OCI-LY1 (cell line): ENCODE measurements around the gene CYB5D1.

Experiments used
- H2AFZ ChIP-seq: fragments of 200-600 bp; sonication (generic), shearing (Covaris generic); 2 replicates; pipeline ENCODE4 v1.6.0; 2014; ENCODE audit warnings: antibody characterized with exemption, mild to moderate bottlenecking, low read length
- H3F3A ChIP-seq: fragments of 200-600 bp; sonication (generic), shearing (Covaris generic); 2 replicates; pipeline ENCODE4 v1.6.0; 2014; ENCODE audit warnings: mild to moderate bottlenecking, antibody characterized with exemption, low read length, moderate library complexity; ENCODE audit not compliant: insufficient read depth
- H3K27ac ChIP-seq: fragments of 200-600 bp; sonication (generic); 2 replicates; pipeline ENCODE4 v1.5.1; 2014; ENCODE audit warnings: low read length, mixed run types, mild to moderate bottlenecking, low read depth; ENCODE audit not compliant: poor library complexity, severe bottlenecking
- H3K27me3 ChIP-seq: fragments of 200-600 bp; sonication (generic); 2 replicates; pipeline ENCODE4 v1.6.0; 2014; ENCODE audit warnings: antibody characterized with exemption, mild to moderate bottlenecking, low read length, moderate library complexity; ENCODE audit not compliant: insufficient read depth
- H3K36me3 ChIP-seq: fragments of 200-600 bp; sonication (generic); 2 replicates; pipeline ENCODE4 v1.6.1; 2014; ENCODE audit warnings: mild to moderate bottlenecking, antibody characterized with exemption, low read length, moderate library complexity, mixed read lengths; ENCODE audit not compliant: insufficient read depth
- H3K4me1 ChIP-seq: fragments of 200-600 bp; sonication (generic); 2 replicates; pipeline ENCODE4 v1.5.1; 2014; ENCODE audit warnings: mild to moderate bottlenecking, low read length, moderate library complexity; ENCODE audit not compliant: insufficient read depth, severe bottlenecking
- H3K4me2 ChIP-seq: fragments of 200-600 bp; sonication (generic), shearing (Covaris generic); 2 replicates; pipeline ENCODE4 v1.6.1; 2014; ENCODE audit warnings: low read length
- H3K4me3 ChIP-seq: fragments of 200-600 bp; sonication (generic); 2 replicates; pipeline ENCODE4 v1.5.1; 2014; ENCODE audit warnings: low read length, low read depth, mild to moderate bottlenecking, mixed read lengths; ENCODE audit not compliant: poor library complexity, severe bottlenecking
- H3K79me2 ChIP-seq: fragments of 200-600 bp; shearing (Covaris generic); 2 replicates; pipeline ENCODE4 v1.6.1; 2016; ENCODE audit warnings: mixed run types, low read length, mixed read lengths; ENCODE audit not compliant: insufficient read depth
- H3K9ac ChIP-seq: fragments of 200-600 bp; sonication (generic), shearing (Covaris generic); 2 replicates; pipeline ENCODE4 v1.6.1; 2014; ENCODE audit warnings: mild to moderate bottlenecking, low read length, mixed read lengths
- H3K9me2 ChIP-seq: fragments of 200-600 bp; sonication (generic), shearing (Covaris generic); 2 replicates; pipeline ENCODE4 v1.6.1; 2014; ENCODE audit warnings: low read depth, mild to moderate bottlenecking, low read length, mixed read lengths
- H3K9me3 ChIP-seq: fragments of 200-600 bp; shearing (Covaris generic); 2 replicates; pipeline ENCODE4 v1.6.1; 2014; ENCODE audit warnings: low read length, mixed read lengths
- H4K20me1 ChIP-seq: fragments of 200-600 bp; sonication (generic), shearing (Covaris generic); 2 replicates; pipeline ENCODE4 v1.6.0; 2016; ENCODE audit warnings: mild to moderate bottlenecking, low read length; ENCODE audit not compliant: insufficient read depth
- CTCF ChIP-seq: fragments of 200-600 bp; sonication (generic), shearing (Covaris generic); IDR thresholded peaks from 2 replicates; pipeline ENCODE4 v1.5.1; 2017; ENCODE audit warnings: mild to moderate bottlenecking, antibody characterized with exemption, low read length, moderate library complexity, mixed read lengths
- EZH2 ChIP-seq: fragments of 200-600 bp; sonication (generic), shearing (Covaris generic); IDR thresholded peaks from 2 replicates; pipeline ENCODE4 v1.8.0; 2017; ENCODE audit warnings: borderline replicate concordance, mixed run types, mild to moderate bottlenecking, antibody characterized with exemption, low read length, moderate library complexity, mixed read lengths

Gene CYB5D1

GRCh38 chr17:7817643-7817964, 40.2 kb upstream of the CYB5D1 start:
- H2AFZ ChIP-seq: no peak overlapping the region
- no peaks in the 10 kb centered on the region for H3K79me2 ChIP-seq
- peaks cover 7% of the 10 kb centered on the region; the same call in 1 of the 2 replicates for H3K27me3 ChIP-seq
- H3K36me3 ChIP-seq: no peaks in the 10 kb centered on the region
- H3K9me2 ChIP-seq: no peaks in the 10 kb centered on the region
- H3K4me3 ChIP-seq: no peak overlapping the region
- H3K27ac ChIP-seq: no peak overlapping the region
- no peak overlapping the region for H3K4me2 ChIP-seq
- no peak for TF ChIP-seq EZH2
- no peak for TF ChIP-seq CTCF
- no peaks in the 10 kb centered on the region for H3F3A ChIP-seq
- no peaks in the 10 kb centered on the region for H3K9me3 ChIP-seq
- H3K9ac ChIP-seq: no peak overlapping the region
- H4K20me1 ChIP-seq: no peaks in the 10 kb centered on the region
- no peaks in the 10 kb centered on the region for H3K4me1 ChIP-seq

GRCh38 chr17:7818026-7818425, 39.8 kb upstream of the CYB5D1 start:
- Histone ChIP-seq H3K9ac (no peak overlapping the region), H3K9me2 (no peaks in the 10 kb centered on the region), H3K36me3 (no peaks in the 10 kb centered on the region), H3K79me2 (no peaks in the 10 kb centered on the region), H3K27ac (no peak overlapping the region), H3K4me1 (no peaks in the 10 kb centered on the region), H2AFZ (no peak overlapping the region), H3K4me2 (no peak overlapping the region), H3K9me3 (no peaks in the 10 kb centered on the region), H4K20me1 (no peaks in the 10 kb centered on the region), H3K4me3 (no peak overlapping the region), H3F3A (no peaks in the 10 kb centered on the region), H3K27me3 (peaks cover 7% of the 10 kb centered on the region; the same call in 1 of the 2 replicates)
- TF ChIP-seq EZH2 (no peak), CTCF (no peak)

GRCh38 chr17:7818746-7819645, 38.8 kb upstream of the CYB5D1 start:
- Histone ChIP-seq H3K4me1 (no peaks in the 10 kb centered on the region), H3K4me2 (no peak overlapping the region), H4K20me1 (no peaks in the 10 kb centered on the region), H3K4me3 (no peak overlapping the region), H3F3A (no peaks in the 10 kb centered on the region), H3K27ac (no peak overlapping the region), H3K9me3 (no peaks in the 10 kb centered on the region), H2AFZ (no peak overlapping the region), H3K36me3 (no peaks in the 10 kb centered on the region), H3K27me3 (peaks cover 7% of the 10 kb centered on the region; the same call in 1 of the 2 replicates), H3K9me2 (no peaks in the 10 kb centered on the region), H3K9ac (no peak overlapping the region), H3K79me2 (no peaks in the 10 kb centered on the region)
- TF ChIP-seq EZH2: no peak
- TF ChIP-seq CTCF: no peak
